Immature natural killer cell (primary cell): ENCODE data around the gene NUCKS1. TPM values are rescaled to one million over a fixed set of nuclear protein-coding genes. Genes with fewer than 3 reads are reported as not detected.

Experiments
- DNase-seq, 3 donors: peaks; one replicate each; pipeline ENCODE4 v3.0.0; 2022; ENCODE audit warnings: mixed read lengths in 1 of 3
- H3K27ac Mint-ChIP-seq, 6 donors: one replicate each; pipeline ENCODE4 v1.8.0; 2020; ENCODE audit warnings: mixed read lengths in 6 of 6, mild to moderate bottlenecking in 5 of 6, inconsistent platforms in 4 of 6, moderate library complexity in 3 of 6
- H3K27me3 Mint-ChIP-seq, 3 donors: one replicate each; pipeline ENCODE4 v1.8.0; 2020 to 2021; ENCODE audit warnings: low read depth in 3 of 3, mild to moderate bottlenecking in 3 of 3, mixed read lengths in 3 of 3, moderate library complexity in 3 of 3, inconsistent platforms in 1 of 3
- H3K36me3 Mint-ChIP-seq, 3 donors: one replicate each; pipeline ENCODE4 v1.8.0; 2020; ENCODE audit warnings: mixed read lengths in 3 of 3, inconsistent platforms in 2 of 3, mild to moderate bottlenecking in 2 of 3
- H3K4me1 Mint-ChIP-seq, 2 donors: one replicate each; pipeline ENCODE4 v1.8.0; 2020; ENCODE audit warnings: inconsistent platforms in 2 of 2, mild to moderate bottlenecking in 2 of 2, mixed read lengths in 2 of 2, moderate library complexity in 1 of 2
- H3K4me3 Mint-ChIP-seq, 5 donors: one replicate each; pipeline ENCODE4 v1.8.0; 2020; ENCODE audit warnings: mild to moderate bottlenecking in 5 of 5, mixed read lengths in 5 of 5, inconsistent platforms in 3 of 5, moderate library complexity in 3 of 5
- H3K9me3 Mint-ChIP-seq, 6 donors: one replicate each; pipeline ENCODE4 v1.8.0; 2020; ENCODE audit warnings: mild to moderate bottlenecking in 6 of 6, mixed read lengths in 6 of 6, inconsistent platforms in 4 of 6, moderate library complexity in 3 of 6
- polyA plus RNA-seq, 3 donors: library from polyadenylated mRNA; unstranded; fragments of 300-500 nt; fragmentation: Illumina TruSeq; gene quantifications; one replicate each; pipeline ENCODE4 v1.2.3, GENCODE V29; 2021

NUCKS1 gene, protein sequence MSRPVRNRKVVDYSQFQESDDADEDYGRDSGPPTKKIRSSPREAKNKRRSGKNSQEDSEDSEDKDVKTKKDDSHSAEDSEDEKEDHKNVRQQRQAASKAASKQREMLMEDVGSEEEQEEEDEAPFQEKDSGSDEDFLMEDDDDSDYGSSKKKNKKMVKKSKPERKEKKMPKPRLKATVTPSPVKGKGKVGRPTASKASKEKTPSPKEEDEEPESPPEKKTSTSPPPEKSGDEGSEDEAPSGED
- 10 to 100 TPM in 2 of 3 donors, 1 to 10 TPM in 1; 7.8 to 20.3 (median 18.9) TPM for polyA plus RNA-seq

DNA sequence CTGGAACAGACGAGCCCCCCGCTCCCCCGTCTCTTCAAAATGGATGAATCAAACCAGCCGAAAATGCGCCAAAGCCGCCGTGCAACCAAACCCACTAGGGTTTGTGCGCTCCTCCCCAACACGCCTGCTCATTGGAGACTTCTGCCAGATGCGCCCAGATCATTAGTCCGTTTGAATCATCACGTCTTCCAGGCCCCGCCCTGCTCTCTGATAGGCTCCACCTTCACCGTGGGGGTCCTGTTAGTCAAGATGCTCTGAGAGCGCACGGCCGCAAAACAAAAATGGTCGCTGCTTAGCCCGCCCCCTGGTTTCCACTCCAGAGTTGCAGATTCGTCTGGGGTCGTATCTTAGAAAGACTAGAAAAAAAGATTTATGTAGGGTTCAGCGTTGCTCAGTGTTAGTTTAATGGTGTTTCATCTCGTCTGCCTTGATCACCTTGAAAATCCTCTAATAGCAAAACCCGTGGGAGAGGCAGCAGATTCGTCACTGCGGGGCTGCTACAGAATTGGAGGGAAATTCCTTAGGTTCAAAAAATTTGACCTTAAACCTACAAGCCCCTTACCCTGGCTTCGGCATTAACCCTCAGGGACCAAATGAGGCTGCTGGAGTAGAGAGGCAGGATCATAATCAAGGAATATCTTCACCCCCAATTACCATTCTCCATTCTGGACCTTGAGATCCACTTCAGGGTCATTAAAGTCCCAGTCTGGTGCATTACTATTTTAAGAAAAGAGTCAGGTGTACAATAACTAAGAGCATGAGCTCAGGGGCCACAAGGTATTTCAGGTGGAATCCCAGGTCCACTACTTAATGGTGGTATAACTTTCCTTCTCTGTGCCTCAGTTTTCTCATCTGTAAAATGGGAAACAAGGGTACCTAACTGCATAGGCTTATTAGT lies at the start of gene NUCKS1:
Gene NUCKS1, minus strand, starts transcription at position 45 of the 898 bp plus-strand sequence. CDS start 209 bp downstream, outside the sequence.
- peaks cover 7 to 17% (median 17%) of the 10 kb centered on the region in 3 donors for H3K27me3 Mint-ChIP-seq
- H3K9me3 Mint-ChIP-seq, result no peaks in the 10 kb centered on the region

DNA sequence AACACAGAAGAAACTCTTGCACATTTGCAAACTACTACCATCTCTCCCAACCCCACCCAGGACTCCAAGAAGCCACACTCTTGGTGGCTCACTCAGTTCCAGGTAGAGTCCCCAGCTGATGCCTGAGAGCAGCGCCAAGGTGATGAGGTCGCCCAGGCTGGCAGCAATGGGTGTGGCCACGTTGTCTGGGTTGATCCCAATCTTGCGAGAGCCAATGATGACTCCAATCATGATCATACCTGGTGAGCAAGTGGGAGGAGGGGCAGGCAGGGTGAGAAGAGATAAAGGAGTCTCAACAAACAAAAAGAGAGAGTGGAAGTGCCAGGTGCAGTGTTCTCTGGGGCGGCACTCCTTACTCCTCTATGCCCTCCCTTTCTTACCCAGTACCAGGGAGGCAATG lies 48.6 kb upstream of the NUCKS1 start:
- Mint-ChIP-seq H3K4me1 (peaks cover 0 to 1% of the 10 kb centered on the region in 2 donors), H3K36me3 (peaks cover 20 to 36% (median 21%) of the 10 kb centered on the region in 3 donors), H3K9me3 (no peaks in the 10 kb centered on the region), H3K4me3 (no peak overlapping the region), H3K27me3 (peaks cover 0 to 2% (median 0%) of the 10 kb centered on the region in 3 donors), H3K27ac (no peak overlapping the region)
- DNase-seq, result no peak

More for the DNA sequence above, at the start of gene NUCKS1:
- Mint-ChIP-seq H3K27ac (peak within 1 kb of the TSS; percentile 97 to 99 (median 98)), H3K36me3 (peaks cover 0 to 3% (median 0%) of the 10 kb centered on the region in 3 donors), H3K4me3 (peak within 1 kb of the TSS; percentile 93 to 99 (median 98)), H3K4me1 (peaks cover 41 to 52% of the 10 kb centered on the region in 2 donors)
- peak; percentile 97 to 98 (median 98) for DNase-seq

DNA sequence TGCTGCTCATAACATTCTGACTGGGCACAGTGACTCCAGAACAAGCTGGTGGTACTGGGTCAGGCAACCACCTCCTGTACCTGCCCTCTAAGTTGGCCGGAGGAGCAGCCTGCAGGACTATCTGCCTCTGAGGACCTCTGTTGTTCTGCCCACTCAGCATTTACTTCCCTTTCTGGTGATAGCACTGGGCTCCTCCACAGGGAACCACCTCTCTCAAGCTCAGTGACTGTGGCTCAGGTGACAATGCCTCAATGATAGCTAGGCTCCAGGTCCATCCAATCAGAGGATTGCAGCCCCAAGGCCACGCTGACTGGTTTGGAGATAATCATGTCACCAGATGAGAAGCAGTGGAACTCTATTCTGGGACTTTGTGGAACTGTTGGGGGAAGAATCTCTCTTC lies 47.2 kb upstream of the NUCKS1 start:
- H3K27me3 Mint-ChIP-seq, result peaks cover 0 to 2% (median 0%) of the 10 kb centered on the region in 3 donors
- H3K27ac Mint-ChIP-seq, result no peak overlapping the region
- H3K36me3 Mint-ChIP-seq, result peaks cover 21 to 48% (median 27%) of the 10 kb centered on the region in 3 donors
- no peaks in the 10 kb centered on the region for H3K9me3 Mint-ChIP-seq
- no peaks in the 10 kb centered on the region for H3K4me1 Mint-ChIP-seq
- DNase-seq, result no peak
- no peak overlapping the region for H3K4me3 Mint-ChIP-seq

DNA sequence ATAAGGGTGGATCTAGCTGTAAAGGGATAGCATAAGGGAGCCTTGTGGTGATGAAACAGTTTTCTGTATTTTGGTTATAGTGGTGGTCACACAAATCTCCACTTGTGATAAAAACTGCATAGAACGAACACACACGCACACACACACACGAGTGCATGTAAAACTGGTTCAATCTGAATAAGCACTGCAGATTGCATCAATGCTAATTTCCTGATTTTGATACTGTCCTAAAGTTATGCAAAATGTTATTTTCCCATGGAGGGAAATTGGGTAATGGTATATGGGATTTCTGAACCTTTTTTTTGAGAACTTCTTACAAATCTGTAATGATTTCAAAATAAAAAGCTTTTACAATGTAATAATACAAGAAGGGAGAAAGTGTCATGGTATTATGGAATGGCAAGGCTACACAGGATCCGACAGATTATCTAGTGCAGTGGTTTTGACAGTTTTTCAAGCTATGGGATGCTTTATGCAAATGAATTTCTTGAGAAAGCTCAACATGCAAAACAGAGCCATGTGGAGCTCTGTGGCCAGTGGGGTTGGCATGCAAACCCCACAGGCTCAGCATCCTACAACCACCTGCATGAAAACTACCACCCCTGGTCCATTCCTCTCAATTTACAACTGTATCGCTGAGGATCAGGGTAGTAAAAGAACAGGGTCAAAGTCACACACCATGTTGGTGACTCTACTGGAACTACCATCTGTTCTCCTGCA lies 44.2 kb upstream of the NUCKS1 start:
- Mint-ChIP-seq H3K27ac (peak overlapping the region in 2 of 6 donors; percentile 39 to 76), H3K27me3 (peaks cover 0 to 2% (median 2%) of the 10 kb centered on the region in 3 donors), H3K4me1 (no peaks in the 10 kb centered on the region), H3K4me3 (no peak overlapping the region), H3K9me3 (no peaks in the 10 kb centered on the region), H3K36me3 (peaks cover 35 to 66% (median 38%) of the 10 kb centered on the region in 3 donors)
- no peak for DNase-seq

DNA sequence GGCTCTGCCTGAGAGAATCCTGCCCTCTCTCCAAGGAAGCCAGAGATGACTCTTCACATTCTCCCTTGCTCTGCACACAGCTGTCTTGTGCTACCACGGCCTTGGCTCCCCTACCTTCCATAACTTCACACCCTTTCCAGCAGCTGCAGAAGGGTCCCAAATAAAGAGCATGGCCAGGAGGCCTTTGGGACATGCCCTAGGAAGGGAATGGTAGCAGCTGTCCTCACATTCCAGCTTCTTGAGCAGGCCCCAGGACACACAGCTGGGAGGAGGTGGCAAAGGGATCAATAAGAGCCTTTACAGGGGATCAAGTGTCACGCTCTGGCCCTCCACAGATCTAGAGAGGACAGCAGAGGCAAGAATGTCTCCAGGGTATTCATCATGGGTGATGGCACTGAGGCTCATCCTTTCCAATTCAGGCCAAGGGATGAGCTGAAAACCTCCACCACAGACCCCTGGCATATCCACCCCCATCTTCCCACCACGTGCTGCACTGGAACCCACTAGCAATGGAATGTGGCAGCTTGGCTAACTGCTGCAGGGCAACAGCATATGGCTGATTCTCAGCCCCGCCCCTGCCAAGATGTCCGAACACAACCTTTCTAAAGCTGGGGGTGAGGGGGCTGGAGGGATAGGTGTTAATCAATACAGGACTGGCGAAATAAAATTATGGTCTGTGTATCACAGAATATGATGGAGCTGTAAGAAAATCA lies 43.1 kb upstream of the NUCKS1 start:
- DNase-seq, result no peak
- H3K27me3 Mint-ChIP-seq, result peaks cover 0 to 2% (median 2%) of the 10 kb centered on the region in 3 donors
- no peaks in the 10 kb centered on the region for H3K9me3 Mint-ChIP-seq
- H3K4me1 Mint-ChIP-seq, result no peaks in the 10 kb centered on the region
- H3K4me3 Mint-ChIP-seq, result no peak overlapping the region
- H3K27ac Mint-ChIP-seq, result peak overlapping the region in 1 of 6 donors; percentile 63
- H3K36me3 Mint-ChIP-seq, result peaks cover 29 to 59% (median 31%) of the 10 kb centered on the region in 3 donors

DNA sequence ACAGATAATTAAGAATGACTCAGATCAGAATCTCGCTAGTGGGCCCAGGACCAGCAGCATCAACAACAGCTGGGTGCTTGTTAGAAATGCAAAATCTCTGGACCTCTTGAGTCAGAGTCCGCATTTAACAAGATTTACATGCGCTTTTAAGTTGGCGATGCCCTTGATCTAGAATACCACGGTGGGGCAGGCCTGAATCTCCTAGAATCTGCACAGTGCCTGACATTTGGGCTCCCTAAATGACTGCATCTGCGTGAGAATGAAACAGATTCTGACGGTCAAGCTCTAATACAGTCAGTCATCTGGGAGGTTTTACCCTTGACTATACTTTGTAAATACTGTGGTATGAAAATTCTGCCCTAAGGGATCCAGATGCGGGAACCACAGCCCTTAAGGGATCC lies 42.5 kb upstream of the NUCKS1 start:
- Mint-ChIP-seq H3K4me1 (no peaks in the 10 kb centered on the region), H3K36me3 (peaks cover 27 to 59% (median 32%) of the 10 kb centered on the region in 3 donors), H3K4me3 (no peak overlapping the region), H3K9me3 (no peaks in the 10 kb centered on the region), H3K27ac (no peak overlapping the region), H3K27me3 (peaks cover 0 to 2% (median 2%) of the 10 kb centered on the region in 3 donors)
- DNase-seq, result no peak

DNA sequence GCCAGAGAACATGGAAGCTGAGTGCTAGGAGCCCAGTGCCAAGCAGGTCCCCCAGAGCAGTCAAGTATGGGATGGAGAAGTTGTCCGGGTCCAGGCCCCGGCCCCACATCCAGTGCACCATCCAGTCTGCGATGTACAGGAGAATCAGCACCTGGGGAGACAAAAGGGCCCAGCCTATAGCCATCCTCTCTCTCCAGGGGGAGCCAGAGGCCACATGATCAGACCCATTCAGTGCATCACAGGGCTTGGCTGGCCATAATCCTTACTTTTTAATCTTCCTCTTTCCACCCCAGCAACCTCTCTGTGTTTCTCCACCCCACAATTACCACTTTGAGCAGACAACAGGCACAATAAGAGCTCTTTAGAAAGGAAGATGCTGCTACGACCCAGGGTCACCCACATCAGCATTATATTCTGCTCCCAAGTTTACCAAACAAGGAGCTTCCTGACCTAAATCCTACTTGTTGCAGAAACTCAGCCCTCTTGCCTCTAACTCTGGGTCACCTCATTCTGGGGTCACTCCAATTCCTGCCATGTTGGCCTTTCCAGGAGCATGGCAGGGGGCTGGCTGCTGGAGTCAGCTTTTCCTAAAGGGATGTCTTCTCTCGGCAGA lies 41.7 kb upstream of the NUCKS1 start:
- no peak overlapping the region for H3K4me3 Mint-ChIP-seq
- peaks cover 24 to 54% (median 32%) of the 10 kb centered on the region in 3 donors for H3K36me3 Mint-ChIP-seq
- H3K4me1 Mint-ChIP-seq, result no peaks in the 10 kb centered on the region
- peaks cover 0 to 2% (median 2%) of the 10 kb centered on the region in 3 donors for H3K27me3 Mint-ChIP-seq
- DNase-seq, result peak; percentile 51 to 62 (median 57)
- H3K9me3 Mint-ChIP-seq, result no peaks in the 10 kb centered on the region
- H3K27ac Mint-ChIP-seq, result peak overlapping the region in 1 of 6 donors; percentile 65

DNA sequence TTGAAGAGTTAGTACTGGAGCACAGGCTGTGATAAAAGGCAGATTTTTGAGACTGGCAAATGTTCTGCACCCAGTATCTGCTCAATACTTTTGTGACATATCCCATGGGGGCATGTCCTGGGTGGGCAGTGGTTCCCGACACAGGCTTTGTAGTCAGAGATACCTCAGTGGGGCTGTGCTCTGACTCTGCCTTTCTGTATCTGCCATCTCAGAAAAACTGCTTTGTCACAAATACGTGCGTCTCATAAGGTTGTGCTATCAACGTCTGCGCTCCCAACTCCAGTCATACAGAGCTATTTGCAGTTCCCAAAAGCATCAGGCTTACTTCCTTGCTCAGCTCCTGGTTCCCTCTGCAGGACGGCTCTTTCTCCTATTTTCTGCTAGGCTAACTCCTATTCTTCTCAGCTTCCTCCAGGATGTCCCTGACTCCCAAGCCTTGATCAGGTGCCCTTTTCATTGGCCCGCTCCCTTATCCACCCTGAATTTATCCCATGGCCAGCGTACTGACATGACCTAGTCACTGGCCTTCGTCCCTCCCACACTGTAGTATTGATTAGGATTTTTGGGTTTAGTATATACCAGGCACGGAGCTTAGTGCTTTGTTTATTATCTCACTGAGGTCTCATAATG lies 37.4 kb upstream of the NUCKS1 start:
- peaks cover 0 to 2% (median 0%) of the 10 kb centered on the region in 3 donors for H3K27me3 Mint-ChIP-seq
- no peaks in the 10 kb centered on the region for H3K9me3 Mint-ChIP-seq
- H3K4me3 Mint-ChIP-seq, result no peak overlapping the region
- peak overlapping the region in 2 of 6 donors; percentile 21 to 56 for H3K27ac Mint-ChIP-seq
- no peak for DNase-seq
- H3K4me1 Mint-ChIP-seq, result peaks cover 0 to 6% of the 10 kb centered on the region in 2 donors
- H3K36me3 Mint-ChIP-seq, result peaks cover 16 to 28% (median 21%) of the 10 kb centered on the region in 3 donors

DNA sequence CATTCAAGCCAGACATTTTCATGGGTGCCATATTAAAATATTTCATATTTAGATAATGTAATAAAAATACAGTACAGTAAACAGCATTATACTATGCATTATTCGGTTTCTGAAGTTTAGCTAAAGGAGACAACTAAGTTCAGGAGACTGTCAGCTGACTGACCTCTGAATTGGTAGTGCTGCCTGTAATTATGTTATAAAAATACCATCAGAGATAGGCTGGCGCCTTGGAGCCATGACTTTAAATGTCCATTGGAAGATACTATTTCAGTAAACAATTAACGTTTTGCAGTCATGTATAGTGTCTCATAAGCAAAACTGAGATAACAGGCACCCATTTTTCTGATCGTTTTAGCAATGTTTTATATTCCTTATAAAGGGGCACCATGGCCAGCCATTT lies 36.6 kb upstream of the NUCKS1 start:
- Mint-ChIP-seq H3K27ac (no peak overlapping the region), H3K9me3 (no peaks in the 10 kb centered on the region), H3K27me3 (peaks cover 0 to 2% (median 0%) of the 10 kb centered on the region in 3 donors), H3K36me3 (peaks cover 16 to 22% (median 21%) of the 10 kb centered on the region in 3 donors), H3K4me1 (peaks cover 0 to 6% of the 10 kb centered on the region in 2 donors), H3K4me3 (no peak overlapping the region)
- DNase-seq, result no peak

DNA sequence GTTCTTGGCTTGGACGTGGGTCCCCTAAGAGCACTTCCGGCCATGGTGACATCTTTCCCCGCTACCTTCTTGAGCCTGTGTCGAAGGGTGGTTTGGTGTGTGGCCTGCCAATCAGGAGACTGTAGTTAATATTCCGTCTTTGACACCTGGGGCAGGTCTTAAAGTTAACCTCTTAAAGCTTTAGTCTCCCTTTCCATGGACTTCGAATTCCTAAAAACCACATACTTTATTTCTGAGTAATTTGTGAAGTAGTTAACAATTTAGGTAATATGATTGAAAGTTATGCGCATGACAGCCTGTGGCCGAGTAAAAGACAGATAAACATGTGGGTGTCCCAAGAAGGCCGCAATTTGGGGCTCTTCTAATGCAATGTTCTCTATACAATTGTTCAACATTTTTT lies 35.5 kb upstream of the NUCKS1 start:
- DNase-seq, result no peak
- peaks cover 0 to 1% (median 0%) of the 10 kb centered on the region in 3 donors for H3K27me3 Mint-ChIP-seq
- no peaks in the 10 kb centered on the region for H3K9me3 Mint-ChIP-seq
- no peak overlapping the region for H3K27ac Mint-ChIP-seq
- peaks cover 9 to 17% (median 11%) of the 10 kb centered on the region in 3 donors for H3K36me3 Mint-ChIP-seq
- H3K4me1 Mint-ChIP-seq, result peaks cover 0 to 6% of the 10 kb centered on the region in 2 donors
- H3K4me3 Mint-ChIP-seq, result no peak overlapping the region

DNA sequence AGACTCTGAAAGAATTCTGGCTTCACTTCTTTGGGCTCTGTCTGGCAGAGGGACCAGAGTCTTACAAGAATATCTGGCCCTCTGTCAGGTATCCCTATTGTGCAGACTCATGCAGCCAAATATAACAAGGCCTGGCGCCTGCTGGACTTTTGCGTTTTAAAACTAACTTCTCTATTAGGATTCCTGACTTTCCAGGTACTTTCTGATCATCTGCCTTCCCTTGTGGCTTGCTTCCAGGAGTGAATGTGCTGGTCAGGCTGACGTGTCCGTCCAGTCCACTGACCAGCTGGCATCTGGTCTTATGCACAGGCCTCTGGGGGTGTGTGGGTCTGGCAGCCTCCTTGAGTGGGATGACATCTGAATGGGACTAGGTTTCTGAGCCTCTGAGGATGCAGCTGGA lies 33.9 kb upstream of the NUCKS1 start:
- Mint-ChIP-seq H3K4me1 (peaks cover 1 to 8% of the 10 kb centered on the region in 2 donors), H3K27ac (no peak overlapping the region), H3K9me3 (no peaks in the 10 kb centered on the region), H3K4me3 (no peak overlapping the region), H3K27me3 (peaks cover 0 to 2% (median 0%) of the 10 kb centered on the region in 3 donors), H3K36me3 (peaks cover 0 to 8% (median 0%) of the 10 kb centered on the region in 3 donors)
- DNase-seq, result no peak

DNA sequence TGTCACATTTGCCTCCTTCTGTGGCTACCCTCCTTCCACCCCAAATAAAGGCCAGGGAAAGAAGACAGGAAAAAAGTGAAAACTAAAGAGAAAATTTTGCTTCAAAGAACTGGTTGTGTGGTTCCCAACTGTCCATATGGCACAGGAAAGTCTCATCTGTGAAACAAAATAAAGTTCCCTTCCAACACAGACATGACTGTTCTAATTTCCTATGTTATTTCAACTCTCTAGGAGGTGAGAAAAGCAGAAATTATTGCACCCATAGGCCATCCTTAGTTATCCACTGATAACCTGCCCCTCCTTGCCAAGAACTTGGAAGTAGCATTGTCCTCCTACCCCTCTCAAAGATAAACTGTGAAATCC lies 33.4 kb upstream of the NUCKS1 start:
- Mint-ChIP-seq H3K4me1 (peaks cover 5 to 13% of the 10 kb centered on the region in 2 donors), H3K27ac (no peak overlapping the region), H3K27me3 (peaks cover 0 to 2% (median 0%) of the 10 kb centered on the region in 3 donors), H3K9me3 (no peaks in the 10 kb centered on the region), H3K36me3 (peaks cover 0 to 8% (median 0%) of the 10 kb centered on the region in 3 donors), H3K4me3 (no peak overlapping the region)
- DNase-seq, result no peak
